C4-2B (cell line): ENCODE data around the gene SASH1.

Source experiments
- ZFX ChIP-seq: fragments of 450-650 bp; IDR thresholded peaks from 2 replicates; pipeline ENCODE4 v1.6.1; 2017
- TF ChIP-seq, protein P1 (sequence below): fragments of 450-650 bp; conservative IDR thresholded peaks from 2 replicates; pipeline ENCODE4 v1.5.1; 2017; ENCODE audit warnings: mild to moderate bottlenecking

DNA sequence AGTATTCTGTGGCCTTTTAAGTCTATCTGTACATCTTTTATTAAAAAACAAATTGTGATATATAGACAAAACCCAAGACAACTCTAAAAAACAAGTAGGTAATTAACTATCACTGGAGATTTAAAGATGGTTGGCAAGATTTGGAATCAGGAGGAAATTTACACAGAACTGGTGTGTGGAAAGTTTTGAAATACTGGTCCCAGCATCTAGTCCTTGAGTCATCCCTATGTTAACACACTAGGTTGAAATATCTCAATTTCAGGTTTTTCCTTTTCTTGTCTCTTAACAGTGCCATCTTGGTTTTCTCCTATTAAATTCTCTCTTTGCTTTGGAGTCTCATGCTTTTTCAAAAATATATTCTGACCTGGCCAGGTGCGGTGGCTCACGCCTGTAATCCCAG is 27.5 kb downstream of the SASH1 start:
- TF ChIP-seq, protein P1, sequence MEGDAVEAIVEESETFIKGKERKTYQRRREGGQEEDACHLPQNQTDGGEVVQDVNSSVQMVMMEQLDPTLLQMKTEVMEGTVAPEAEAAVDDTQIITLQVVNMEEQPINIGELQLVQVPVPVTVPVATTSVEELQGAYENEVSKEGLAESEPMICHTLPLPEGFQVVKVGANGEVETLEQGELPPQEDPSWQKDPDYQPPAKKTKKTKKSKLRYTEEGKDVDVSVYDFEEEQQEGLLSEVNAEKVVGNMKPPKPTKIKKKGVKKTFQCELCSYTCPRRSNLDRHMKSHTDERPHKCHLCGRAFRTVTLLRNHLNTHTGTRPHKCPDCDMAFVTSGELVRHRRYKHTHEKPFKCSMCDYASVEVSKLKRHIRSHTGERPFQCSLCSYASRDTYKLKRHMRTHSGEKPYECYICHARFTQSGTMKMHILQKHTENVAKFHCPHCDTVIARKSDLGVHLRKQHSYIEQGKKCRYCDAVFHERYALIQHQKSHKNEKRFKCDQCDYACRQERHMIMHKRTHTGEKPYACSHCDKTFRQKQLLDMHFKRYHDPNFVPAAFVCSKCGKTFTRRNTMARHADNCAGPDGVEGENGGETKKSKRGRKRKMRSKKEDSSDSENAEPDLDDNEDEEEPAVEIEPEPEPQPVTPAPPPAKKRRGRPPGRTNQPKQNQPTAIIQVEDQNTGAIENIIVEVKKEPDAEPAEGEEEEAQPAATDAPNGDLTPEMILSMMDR, result no peak
- TF ChIP-seq ZFX, result no peak
